ENCODE measurements around the gene MRPL54.

The MRPL54 gene

DNA sequence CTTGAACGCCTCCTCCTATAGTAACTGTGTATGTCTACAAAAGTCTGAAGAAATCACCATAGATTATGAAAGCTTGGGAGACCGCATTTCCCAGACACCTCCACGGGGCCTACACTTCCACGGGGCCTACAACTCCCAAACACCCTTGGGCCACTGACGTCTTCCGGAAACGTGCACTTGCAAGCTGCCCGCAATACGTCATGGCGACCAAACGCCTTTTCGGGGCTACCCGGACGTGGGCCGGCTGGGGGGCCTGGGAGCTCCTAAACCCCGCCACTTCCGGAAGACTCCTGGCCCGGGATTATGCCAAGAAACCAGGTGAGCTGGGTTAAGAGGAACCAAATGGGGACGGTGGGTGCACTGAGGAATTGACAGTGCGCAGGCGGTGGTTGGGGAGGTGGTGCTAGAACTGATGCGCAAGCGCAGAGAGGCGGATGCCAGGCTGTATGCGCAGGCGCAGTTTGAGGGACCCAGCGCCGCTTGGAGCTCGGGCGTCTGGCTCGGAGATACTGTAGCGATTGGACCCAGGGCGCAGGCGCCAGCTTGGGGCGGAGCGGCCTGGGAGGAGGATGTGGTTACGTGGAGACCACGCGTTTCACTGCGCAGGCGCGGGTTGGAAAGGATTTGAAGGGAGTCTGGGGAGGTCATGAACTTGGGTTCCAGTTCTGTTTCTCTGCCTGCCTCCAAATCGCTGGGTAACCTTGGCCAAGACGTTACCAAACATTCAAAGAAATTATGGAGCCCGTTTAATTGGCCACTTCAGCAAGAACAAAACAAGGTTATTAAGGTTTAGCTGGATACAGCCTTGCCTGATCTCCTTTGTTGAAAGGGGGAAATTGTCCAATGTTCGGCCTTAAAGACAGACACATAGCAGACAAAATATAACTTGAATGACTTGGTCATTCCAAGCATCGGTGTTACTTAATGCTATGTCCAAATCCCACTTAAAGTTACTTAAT, at the start of gene MRPL54:
Gene MRPL54 (plus strand): TSS at position 182 of the 959 bp plus-strand sequence. CDS start 19 bp downstream, at position 201.
- DNase-seq (ENCODE audit: low spot score) = peak; percentile 100

DNA sequence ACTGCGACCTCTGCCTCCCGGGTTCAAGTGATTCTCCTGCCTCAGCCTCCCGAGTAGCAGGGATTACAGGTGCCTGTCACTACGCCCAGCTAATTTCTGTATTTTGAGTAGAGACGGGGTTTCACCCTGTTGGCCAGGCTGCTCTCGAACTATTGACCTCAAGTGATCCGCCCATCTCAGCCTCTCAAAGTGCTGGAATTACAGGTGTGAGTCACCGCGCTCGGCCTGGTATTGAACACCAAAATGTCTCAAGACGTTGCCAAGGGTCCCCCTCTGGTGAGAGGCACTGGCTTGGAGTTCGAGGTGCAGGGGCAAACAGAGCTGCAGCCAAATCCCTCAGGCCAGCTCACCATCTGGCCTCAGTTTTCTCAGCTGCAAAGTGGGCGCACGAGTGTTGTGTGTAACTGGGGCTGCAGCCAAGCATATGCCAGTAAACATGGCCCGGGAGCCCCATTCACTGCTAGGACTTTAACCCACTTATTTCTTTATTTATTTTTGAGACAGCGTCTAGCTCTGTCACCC, 46.3 kb upstream of the MRPL54 start:
- DNase-seq (ENCODE audit: low spot score) = no peak

DNA sequence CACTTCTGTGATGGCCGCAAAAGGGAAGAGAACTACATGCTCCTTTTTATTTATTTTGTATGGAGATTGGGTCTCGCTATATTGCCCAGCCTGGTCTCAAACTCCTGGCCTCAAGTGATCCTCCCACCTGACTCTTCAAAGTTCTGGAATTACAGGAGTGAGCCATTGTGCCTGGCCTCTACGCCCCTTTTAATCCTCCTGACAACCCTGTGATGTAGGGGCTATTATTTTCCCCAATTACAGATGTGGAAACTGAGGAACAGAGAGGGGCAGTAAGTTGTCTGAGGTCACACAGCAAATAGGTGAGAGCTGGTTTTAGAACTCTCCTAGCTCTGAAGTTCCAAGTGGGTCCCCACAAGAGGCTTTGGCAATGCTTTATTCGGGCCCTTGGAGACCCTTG, 42.6 kb upstream of the MRPL54 start:
- no peak for DNase-seq (ENCODE audit: low spot score)

DNA sequence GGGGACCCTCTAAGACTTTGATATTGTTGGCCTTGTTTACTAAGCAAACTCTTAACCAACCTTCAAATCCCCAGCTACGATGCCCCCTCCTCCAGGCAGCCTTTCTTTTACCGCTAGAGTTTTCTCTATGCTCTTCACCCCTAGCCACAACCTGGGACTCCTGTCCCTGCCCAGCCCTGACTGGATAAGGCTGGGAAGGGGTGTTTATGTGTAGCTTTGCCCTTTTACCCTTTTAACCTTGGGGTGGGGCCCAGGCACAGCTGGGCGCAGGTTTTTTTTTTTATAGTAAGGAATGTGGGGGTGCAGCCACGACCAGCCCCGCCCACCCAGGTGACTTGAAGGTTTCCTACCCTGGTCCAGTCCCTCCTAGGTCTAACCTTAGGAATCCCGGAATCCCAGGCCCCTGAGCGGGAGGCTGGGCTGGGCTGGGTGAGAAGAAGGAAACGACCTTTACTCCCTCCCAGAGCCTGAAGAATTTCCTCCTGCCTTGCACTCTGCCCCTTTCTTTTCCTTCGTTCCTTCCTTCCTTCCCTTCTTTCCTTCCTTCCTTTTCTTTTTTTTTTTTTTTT, 42.0 kb upstream of the MRPL54 start:
- DNase-seq (ENCODE audit: low spot score) = no peak

DNA sequence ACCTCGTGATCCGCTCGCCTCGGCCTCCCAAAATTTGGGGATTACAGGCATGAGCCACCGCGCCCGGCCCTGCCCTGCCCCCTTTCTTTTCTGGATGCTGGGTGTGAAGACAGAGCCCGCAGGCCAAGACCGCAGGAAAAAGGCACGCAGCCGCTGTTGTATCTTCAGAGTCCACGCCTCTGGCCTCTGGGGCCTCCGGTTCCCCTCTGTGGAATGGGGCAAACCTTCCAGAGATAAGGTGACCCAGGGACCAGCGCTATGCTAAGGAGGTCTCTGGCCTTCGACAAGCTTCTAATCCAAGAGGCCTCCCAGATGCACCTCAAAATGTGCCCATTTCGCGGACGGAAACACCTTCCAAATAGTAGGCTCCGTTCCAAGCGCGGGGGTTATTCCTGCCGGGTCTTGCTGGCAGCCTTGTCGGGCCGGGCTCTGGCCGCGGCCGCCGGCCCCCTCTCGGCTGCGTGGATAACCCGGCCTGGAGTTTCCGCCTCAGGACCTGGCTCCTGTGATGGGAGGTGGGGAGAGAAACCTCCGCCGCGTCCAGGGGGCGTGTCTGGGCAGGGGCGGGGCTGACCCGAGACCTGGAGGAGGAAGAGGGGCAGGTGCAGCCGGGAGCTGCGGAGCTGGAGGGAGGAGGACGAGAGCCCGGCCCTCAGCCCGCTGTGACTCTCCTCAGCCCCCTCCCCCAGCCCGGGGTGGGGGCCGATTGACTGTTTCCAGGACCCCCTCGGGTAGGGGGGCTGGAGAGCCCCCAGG, 41.2 kb upstream of the MRPL54 start:
- DNase-seq (ENCODE audit: low spot score) = peak; percentile 50

DNA sequence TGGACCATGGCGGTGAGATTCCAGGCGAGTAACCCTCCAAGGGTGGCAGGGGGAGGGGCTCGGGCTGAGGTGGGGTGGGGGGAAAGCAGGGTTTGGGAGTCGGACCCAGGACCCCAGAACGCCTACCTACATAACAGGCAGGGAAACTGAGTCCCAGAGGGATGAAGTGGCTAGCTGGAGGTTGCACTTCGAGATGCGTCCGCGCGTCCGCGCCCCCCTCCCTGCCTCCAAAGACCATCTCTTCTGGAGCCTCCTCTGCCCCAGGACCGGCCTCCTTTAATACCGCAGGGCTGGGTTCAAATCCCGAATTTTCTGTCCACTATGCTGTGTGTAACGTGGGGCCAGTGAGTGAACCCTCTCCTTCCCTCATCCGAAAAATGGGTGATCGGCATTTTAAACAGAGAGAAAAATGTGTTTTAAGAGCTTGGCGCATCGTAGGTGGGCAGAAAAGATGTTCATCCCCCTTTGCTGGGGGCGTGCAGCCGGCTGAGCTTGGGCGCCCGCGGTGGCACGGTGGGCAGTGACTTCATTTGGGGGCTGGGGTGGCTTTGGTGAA, 40.5 kb upstream of the MRPL54 start:
- no peak for DNase-seq (ENCODE audit: low spot score)

DNA sequence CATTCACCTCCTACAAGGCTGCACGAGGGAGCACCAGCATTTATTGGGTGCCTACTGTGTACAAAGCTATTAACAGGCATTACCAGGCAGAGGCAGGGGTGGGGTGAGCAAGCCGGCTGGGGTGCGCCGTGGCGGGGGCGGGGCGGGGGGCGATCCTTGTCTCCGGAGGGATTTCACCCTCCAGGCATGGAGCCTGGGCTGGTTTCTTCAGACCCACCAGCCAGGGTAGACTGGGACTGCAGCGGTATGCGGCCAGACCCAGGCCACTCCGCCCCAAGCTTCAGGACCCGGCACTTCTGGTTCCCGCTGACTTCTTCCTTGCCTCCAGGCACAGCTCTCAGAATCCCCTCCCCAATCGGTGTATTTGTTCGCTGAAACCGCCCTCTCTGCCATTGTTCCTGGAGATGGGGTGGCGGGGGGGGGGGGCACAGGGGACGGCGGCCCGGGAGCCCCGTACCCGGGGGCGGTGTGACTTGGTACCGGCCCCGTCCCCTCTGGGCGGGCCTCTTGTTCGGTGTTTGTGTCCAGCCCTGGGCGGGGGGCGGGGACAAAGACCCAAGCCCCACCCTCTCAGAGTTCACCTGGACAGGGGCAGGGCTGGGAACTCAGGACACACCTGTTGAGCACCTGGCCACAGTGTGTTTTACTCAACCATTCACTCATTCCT, 39.9 kb upstream of the MRPL54 start:
- DNase-seq (ENCODE audit: low spot score) = no peak

DNA sequence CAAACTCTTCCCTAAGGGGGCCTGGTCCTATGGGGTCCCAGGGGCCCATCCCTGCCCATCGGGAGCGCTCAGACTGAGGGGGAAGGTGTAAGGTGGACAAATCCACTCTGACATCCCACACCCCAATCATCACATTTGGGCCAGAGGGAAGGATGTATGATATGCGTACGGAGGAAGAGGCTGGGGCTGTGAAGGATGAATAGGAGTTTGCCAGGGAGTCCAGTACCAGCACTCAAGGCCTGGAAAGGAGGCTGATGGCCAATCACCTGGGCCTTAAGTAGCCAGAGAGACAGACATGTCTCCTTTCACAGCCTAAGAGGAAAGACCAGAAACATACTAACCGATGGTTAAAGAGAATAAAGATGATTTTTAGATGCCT, 39.4 kb upstream of the MRPL54 start:
- DNase-seq (ENCODE audit: low spot score) = no peak

DNA sequence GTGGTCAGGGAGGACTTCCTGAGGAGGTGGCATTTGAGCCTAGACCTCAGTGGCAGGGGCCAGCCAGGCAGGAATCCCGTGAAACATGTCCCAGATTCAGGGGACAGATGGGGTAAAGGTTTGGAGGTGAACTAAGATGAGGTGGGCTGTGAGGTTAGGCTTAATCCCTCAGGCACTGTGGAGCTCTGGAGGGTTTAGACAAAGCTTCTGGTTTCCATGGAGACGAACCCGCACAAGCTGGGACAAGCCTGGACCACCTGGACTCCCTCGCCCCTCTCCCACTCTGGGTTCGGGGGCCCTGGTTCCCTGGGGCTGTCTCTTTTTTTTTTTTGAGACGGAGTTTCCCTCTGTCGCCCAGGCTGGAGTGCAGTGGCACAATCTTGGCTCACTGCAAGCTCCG, 38.6 kb upstream of the MRPL54 start:
- no peak for DNase-seq (ENCODE audit: low spot score)

DNA sequence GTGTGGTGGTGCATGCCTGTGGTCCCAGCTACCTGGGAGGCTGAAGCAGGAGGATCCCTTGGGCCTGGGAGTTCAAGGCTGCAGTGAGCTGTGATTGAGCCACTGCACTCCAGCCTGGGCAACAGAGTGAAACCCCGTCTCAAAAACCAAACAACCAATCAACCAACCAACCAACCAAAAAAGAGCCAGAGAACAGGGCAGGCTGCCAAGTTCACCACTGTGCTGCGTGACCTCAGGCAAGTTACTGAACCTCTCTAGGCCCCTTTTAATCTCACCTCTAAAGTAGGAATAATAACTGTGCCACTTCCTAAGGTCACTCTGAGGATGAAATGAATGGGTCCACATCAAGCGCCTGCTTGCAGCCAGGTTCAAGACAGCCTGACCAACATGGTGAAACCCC, 37.4 kb upstream of the MRPL54 start:
- no peak for DNase-seq (ENCODE audit: low spot score)

DNA sequence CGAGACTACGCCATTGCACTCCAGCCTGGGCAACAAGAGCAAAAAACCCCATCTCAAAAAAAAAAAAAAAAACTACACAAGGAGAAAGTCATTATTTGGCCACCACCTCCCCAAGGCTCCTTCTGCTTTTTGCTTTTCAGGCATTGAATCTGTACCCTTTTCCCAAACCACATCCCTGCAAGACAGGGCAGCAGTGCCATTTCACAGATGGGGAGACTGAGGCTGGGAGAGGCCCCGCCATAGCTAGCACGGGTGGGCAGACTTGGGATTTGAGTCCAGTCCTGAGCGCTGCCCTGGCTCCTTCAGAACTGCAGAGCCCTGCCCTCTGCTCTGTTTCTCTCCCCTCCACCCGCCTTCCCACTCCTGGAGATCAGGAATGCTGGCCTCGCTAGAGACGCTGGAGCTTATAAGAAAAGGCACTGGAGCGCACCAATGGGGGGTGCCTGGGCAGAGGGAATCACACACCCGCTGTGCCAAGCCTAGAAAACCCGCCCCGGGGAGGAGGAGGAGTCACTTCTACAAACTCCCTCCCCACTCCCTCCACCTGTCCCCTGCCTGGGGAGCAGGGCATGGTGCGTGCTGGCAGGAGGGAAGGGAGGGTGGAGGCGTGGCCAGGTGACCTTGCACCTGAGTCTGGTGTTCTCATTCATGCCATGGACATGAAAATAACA, 36.7 kb upstream of the MRPL54 start:
- DNase-seq (ENCODE audit: low spot score) = no peak

DNA sequence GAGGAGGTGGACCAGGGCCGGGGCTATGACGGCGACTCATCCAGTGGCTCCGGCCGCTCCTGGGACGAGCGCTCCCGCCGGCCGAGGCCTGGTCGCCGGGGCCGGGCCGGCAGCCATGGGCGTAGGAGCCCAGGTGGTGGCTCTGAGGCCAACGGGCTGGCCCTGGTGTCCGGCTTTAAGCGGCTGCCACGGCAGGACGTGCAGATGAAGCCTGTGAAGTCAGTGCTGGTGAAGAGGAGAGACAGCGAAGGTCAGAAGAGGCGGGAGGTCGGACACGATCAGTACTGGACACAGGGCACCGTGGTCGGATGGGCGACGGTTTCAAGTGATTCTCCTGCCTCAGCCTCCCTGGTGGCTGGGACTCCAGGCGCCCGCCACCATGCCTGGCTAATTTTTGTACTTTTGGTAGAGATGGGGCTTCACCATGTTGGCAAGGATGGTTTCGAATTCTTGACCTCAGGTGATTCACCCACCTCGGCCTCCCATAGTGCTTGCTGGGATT, 32.0 kb upstream of the MRPL54 start:
- DNase-seq (ENCODE audit: low spot score) = no peak

DNA sequence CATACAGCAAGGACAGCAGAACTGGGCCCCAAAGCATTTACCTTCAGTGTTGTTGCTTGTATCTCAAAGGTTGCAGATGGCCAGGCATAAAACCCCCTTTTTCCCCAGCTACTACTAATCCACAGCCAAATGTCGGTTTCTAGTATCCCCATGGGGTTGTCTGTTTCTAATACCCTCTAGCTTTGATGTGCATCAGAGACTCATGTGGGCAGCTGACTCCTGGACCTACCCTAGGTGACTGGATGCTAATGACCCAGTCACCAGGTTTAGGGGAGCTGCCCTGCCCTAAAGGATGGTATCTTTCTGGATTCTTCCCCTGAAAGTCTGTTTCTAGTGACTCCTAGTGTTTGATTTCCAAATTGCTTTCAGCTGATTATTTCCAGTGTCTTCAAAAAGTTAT, 30.4 kb upstream of the MRPL54 start:
- DNase-seq (ENCODE audit: low spot score) = no peak

DNA sequence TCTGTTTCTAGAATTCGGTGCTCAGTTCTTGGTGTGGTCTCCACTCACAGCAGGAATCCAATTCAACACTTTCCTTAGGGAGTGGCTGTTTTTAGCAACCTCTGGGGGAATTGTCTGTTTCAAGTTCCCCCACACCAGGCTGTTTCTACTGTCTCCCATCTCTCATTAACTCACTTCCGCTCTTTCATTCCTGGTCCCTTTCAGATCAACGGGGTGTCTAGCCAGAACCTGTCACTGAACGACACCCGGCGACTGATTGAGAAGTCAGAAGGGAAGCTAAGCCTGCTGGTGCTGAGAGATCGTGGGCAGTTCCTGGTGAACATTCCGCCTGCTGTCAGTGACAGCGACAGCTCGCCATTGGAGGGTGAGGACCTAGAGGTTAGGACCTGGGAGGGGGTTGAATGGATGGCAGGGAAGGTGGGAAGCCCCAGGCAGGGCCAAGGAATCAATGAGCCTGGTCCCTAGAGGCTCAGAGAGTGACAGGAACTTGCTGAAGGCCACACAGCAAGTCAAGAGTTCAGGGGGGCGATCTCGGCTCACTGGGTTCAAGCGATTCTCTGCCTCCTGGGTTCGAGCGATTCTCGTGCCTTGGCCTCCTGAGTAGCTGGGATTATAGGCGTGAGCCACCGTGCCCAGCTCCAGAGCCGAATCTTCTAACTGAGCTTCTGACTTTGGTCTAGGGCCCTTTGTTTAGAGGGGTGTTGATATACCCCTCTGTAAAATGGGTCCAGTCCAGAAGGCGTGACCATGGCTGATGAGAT, 28.8 kb upstream of the MRPL54 start:
- no peak for DNase-seq (ENCODE audit: low spot score)

DNA sequence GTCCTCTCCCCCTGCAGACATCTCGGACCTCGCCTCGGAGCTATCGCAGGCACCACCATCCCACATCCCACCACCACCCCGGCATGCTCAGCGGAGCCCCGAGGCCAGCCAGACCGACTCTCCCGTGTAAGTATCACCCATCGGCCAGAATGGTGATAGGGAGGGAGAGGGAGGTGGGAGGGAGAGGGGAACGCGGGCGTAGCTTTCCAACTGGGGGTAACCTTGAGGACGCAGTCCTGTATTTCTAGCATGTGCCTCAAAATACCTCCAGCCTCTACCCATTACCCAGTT, 28.2 kb upstream of the MRPL54 start:
- DNase-seq (ENCODE audit: low spot score) = no peak

DNA sequence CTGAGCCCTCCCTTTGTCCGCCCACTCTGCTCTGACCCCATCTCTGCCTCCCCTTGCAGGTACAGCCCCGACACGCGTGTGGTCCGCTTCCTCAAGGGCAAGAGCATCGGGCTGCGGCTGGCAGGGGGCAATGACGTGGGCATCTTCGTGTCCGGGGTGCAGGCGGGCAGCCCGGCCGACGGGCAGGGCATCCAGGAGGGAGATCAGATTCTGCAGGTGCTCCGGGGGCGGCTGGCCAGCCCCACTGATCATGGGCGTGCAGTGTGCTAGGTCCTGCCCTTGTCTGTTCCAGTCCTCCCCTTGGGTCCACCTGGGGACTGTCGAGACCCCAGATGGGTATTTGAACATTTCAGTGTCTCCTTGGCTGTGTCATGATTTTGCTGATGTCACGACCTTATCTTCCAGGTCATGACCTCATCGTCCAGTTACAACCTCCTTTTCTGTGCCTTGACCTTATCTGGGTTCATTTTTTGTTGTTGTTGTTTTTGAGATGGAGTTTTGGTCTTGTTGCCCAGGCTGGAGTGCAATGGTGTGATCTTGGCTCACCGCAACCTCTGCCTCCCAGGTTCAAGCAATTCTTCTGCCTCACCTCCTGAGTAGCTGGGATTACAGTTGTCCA, 26.3 kb upstream of the MRPL54 start:
- DNase-seq (ENCODE audit: low spot score) = no peak

DNA sequence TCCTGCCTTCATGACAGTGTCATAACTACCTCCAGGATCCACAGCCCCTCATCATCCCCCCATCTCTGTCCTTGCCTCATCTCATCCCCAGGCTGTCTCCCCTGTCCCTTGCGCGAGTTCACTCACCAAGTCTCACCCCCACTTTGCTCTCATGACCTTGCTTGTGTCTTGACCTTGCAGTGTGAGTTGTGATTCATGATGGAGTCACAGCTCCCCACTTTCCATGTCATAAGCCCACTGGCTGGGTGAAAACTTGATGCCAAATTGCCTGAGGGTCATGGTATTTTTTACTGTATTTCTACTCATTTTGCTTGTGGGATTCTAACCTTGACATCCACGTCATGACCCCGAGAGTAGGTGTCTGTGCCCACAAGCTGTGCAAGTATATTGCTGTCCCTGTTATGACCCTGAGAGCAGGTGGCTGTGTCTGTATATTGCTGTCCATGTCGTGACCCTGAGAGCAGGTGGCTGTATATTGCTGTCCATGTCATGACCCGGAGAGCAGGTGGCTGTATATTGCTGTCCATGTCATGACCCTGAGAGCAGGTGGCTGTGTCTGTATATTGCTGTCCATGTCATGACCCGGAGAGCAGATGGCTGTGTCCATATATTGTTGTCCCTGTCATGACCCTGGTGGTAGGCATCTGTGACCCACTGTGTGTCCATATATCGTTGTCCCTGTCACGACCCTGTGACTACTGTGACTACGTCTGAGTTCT, 24.8 kb upstream of the MRPL54 start:
- DNase-seq (ENCODE audit: low spot score) = no peak

DNA sequence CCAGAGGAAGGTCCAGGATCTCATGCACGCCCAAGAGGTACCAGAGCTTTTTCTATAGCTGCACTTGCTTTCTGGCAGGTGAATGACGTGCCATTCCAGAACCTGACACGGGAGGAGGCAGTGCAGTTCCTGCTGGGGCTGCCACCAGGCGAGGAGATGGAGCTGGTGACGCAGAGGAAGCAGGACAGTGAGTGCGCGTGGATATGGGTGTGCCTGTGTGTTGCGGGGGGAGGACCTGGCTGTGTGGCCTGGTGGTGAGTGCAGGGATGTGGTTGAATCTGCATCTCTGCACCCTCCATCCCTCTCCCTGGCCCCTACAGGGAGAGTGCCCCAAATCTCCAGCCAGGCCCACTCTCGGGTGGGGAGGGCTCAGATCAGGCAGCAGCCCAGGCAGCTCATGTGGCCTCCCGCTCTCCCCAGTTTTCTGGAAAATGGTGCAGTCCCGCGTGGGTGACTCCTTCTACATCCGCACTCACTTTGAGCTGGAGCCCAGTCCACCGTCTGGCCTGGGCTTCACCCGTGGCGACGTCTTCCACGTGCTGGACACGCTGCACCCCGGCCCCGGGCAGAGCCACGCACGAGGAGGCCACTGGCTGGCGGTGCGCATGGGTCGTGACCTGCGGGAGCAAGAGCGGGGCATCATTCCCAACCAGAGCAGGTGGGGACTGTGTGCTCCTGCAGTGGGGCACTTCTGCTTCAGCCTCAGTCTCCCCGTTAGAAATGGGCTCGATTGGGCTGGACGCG, 23.8 kb upstream of the MRPL54 start:
- no peak for DNase-seq (ENCODE audit: low spot score)

DNA sequence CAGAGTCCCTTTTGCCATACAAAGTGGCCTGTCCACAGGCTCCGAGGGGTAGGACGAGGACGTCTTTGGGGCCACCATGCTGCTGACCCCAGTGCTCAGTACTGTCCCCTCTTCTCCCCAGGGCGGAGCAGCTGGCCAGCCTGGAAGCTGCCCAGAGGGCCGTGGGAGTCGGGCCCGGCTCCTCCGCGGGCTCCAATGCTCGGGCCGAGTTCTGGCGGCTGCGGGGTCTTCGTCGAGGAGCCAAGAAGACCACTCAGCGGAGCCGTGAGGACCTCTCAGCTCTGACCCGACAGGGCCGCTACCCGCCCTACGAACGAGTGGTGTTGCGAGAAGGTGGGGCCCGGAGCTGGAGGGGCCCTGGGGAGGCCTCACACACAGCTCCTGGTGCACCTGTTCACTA, 22.1 kb upstream of the MRPL54 start:
- DNase-seq (ENCODE audit: low spot score) = no peak

All from kidney capillary endothelial cell (primary cell).